Liver (tissue), 3 donors: ENCODE measurements around the gene ADAR.

ENCODE experiments used
- ATF3 ChIP-seq: IDR thresholded peaks from 2 replicates; pipeline ENCODE4 v1.6.1; 2016; ENCODE audit warnings: antibody characterized with exemption
- CTCF ChIP-seq: fragments of 150-350 bp; IDR thresholded peaks from 2 replicates; pipeline ENCODE4 v1.5.1; 2017; ENCODE audit warnings: improper control_type of control experiment, low read depth, low read length; ENCODE audit not compliant: missing input control
- EGR1 ChIP-seq, 2 donors: IDR thresholded peaks; 2 replicates each; pipeline ENCODE4 v1.6.1; 2016 to 2018; ENCODE audit warnings: antibody characterized with exemption in 2 of 2, low read depth in 2 of 2
- FOXA1 ChIP-seq: IDR thresholded peaks from 2 replicates; pipeline ENCODE4 v1.6.1; 2016; ENCODE audit warnings: antibody characterized with exemption
- JUND ChIP-seq, 2 donors: IDR thresholded peaks; 2 replicates each; pipeline ENCODE4 v1.6.1; 2016; ENCODE audit warnings: antibody characterized with exemption in 2 of 2
- MAX ChIP-seq: IDR thresholded peaks from 2 replicates; pipeline ENCODE4 v1.6.1; 2016; ENCODE audit warnings: antibody characterized with exemption
- REST ChIP-seq: IDR thresholded peaks from 2 replicates; pipeline ENCODE4 v1.6.1; 2016; ENCODE audit warnings: antibody characterized with exemption, mild to moderate bottlenecking
- RXRA ChIP-seq, 2 donors: IDR thresholded peaks; 2 replicates each; pipeline ENCODE4 v1.6.1; 2017 to 2018; ENCODE audit warnings: antibody characterized with exemption in 2 of 2, mild to moderate bottlenecking in 1 of 2
- SP1 ChIP-seq: IDR thresholded peaks from 2 replicates; pipeline ENCODE4 v1.6.1; 2018; ENCODE audit warnings: antibody characterized with exemption, mild to moderate bottlenecking
- TAF1 ChIP-seq: conservative IDR thresholded peaks from 2 replicates; pipeline ENCODE4 v1.6.1; 2016; ENCODE audit warnings: antibody characterized with exemption, mild to moderate bottlenecking
- donor health status: healthy.
- donor health status: healthy.

GRCh38 chr1:154615411-154615810, 7.4 kb upstream of the ADAR start:
- no peak for TF ChIP-seq CTCF
- TF ChIP-seq ATF3, result no peak
- no peak for TF ChIP-seq RXRA (IDR thresholded peaks at IDR 0.05)
- TF ChIP-seq SP1, result no peak
- no peak for TF ChIP-seq EGR1 (IDR thresholded peaks at IDR 0.05; ENCODE audit: low read depth in 2 of 2)
- no peak for TF ChIP-seq TAF1
- TF ChIP-seq MAX, result no peak
- no peak for TF ChIP-seq JUND (IDR thresholded peaks at IDR 0.05)
- TF ChIP-seq FOXA1, result no peak
- TF ChIP-seq REST, result no peak
